H9 (cell line): Measurements from ENCODE around the gene PAFAH1B1. TPM values are rescaled to one million over a fixed set of nuclear protein-coding genes. Genes with fewer than 3 reads are reported as not detected.

Experiments used
- DNase-seq: peaks from one replicate; pipeline ENCODE4 v3.0.0-alpha.2; 2017
- H2AFZ ChIP-seq: one replicate; pipeline ENCODE4 v1.6.1; 2013; ENCODE audit warnings: mild to moderate bottlenecking, low read length, control low read depth, moderate library complexity
- H2AK5ac ChIP-seq: 2 replicates; pipeline ENCODE4 v1.6.1; 2013; ENCODE audit warnings: low read length, control low read depth, mixed read lengths; ENCODE audit not compliant: insufficient read length
- H2BK120ac ChIP-seq: one replicate; pipeline ENCODE4 v1.6.1; 2013; ENCODE audit warnings: low read depth, mild to moderate bottlenecking, low read length, control low read depth, inconsistent platforms; ENCODE audit not compliant: poor library complexity, severe bottlenecking
- H2BK12ac ChIP-seq: 2 replicates; pipeline ENCODE4 v1.6.1; 2013; ENCODE audit warnings: low read length, control low read depth, mixed read lengths, low read depth; ENCODE audit not compliant: insufficient read length
- H2BK15ac ChIP-seq: 2 replicates; pipeline ENCODE4 v1.6.1; 2013; ENCODE audit warnings: low read depth, low read length, control low read depth
- H2BK20ac ChIP-seq: one replicate; pipeline ENCODE4 v1.6.1; 2013; ENCODE audit warnings: low read depth, mild to moderate bottlenecking, low read length, control low read depth, inconsistent platforms; ENCODE audit not compliant: poor library complexity, severe bottlenecking
- H2BK5ac ChIP-seq: 2 replicates; pipeline ENCODE4 v1.6.1; 2013; ENCODE audit warnings: low read length, control low read depth, mixed read lengths; ENCODE audit not compliant: insufficient read length
- H3K14ac ChIP-seq: 2 replicates; pipeline ENCODE4 v1.6.1; 2013; ENCODE audit warnings: low read length, control low read depth; ENCODE audit not compliant: insufficient read depth
- H3K18ac ChIP-seq: 2 replicates; pipeline ENCODE4 v1.6.1; 2013; ENCODE audit warnings: low read depth, mild to moderate bottlenecking, mixed read lengths, low read length, control low read depth; ENCODE audit not compliant: insufficient read length
- H3K23ac ChIP-seq: 2 replicates; pipeline ENCODE4 v1.6.1; 2013; ENCODE audit warnings: low read length, control low read depth, mixed read lengths, low read depth; ENCODE audit not compliant: insufficient read length
- H3K23me2 ChIP-seq: 2 replicates; pipeline ENCODE4 v1.6.1; 2013; ENCODE audit warnings: low read depth, mild to moderate bottlenecking, mixed read lengths, low read length, control low read depth; ENCODE audit not compliant: insufficient read length, poor library complexity, severe bottlenecking
- H3K27ac ChIP-seq: 2 replicates; pipeline ENCODE4 v1.5.1; 2013; ENCODE audit warnings: low read length, control low read depth, mixed read lengths, low read depth; ENCODE audit not compliant: insufficient read length
- H3K27me3 ChIP-seq: 2 replicates; pipeline ENCODE4 v1.6.1; 2013; ENCODE audit warnings: low read length, control low read depth, inconsistent platforms; ENCODE audit not compliant: insufficient read depth
- H3K4ac ChIP-seq: 2 replicates; pipeline ENCODE4 v1.6.1; 2013; ENCODE audit warnings: low read depth, mild to moderate bottlenecking, control low read depth, inconsistent platforms, low read length, moderate library complexity
- H3K4me1 ChIP-seq: 2 replicates; pipeline ENCODE4 v1.6.1; 2013; ENCODE audit warnings: low read length, control low read depth, inconsistent platforms; ENCODE audit not compliant: insufficient read depth
- H3K4me2 ChIP-seq: 2 replicates; pipeline ENCODE4 v1.6.1; 2013; ENCODE audit warnings: low read length, control low read depth, mixed read lengths; ENCODE audit not compliant: insufficient read length, insufficient read depth
- H3K56ac ChIP-seq: 2 replicates; pipeline ENCODE4 v1.6.1; 2013; ENCODE audit warnings: low read depth, mild to moderate bottlenecking, mixed read lengths, low read length, control low read depth; ENCODE audit not compliant: insufficient read length
- H3K79me1 ChIP-seq: 2 replicates; pipeline ENCODE4 v1.6.1; 2013; ENCODE audit warnings: low read depth, mild to moderate bottlenecking, moderate library complexity, low read length, control low read depth, inconsistent platforms; ENCODE audit not compliant: insufficient read depth, poor library complexity, severe bottlenecking
- H3K79me2 ChIP-seq: 2 replicates; pipeline ENCODE4 v1.6.1; 2013; ENCODE audit warnings: low read length, control low read depth, inconsistent platforms; ENCODE audit not compliant: insufficient read depth
- H3K9ac ChIP-seq: 2 replicates; pipeline ENCODE4 v1.6.1; 2013; ENCODE audit warnings: low read length, control low read depth, mixed read lengths; ENCODE audit not compliant: insufficient read length; ENCODE audit errors: extremely low read depth
- H3K9me3 ChIP-seq: one replicate; pipeline ENCODE4 v1.6.1; 2013; ENCODE audit warnings: low read depth, low read length, inconsistent platforms; ENCODE audit not compliant: control insufficient read depth
- H3T11ph ChIP-seq: one replicate; pipeline ENCODE4 v1.6.1; 2013; ENCODE audit warnings: mild to moderate bottlenecking, low read length, control low read depth, inconsistent platforms
- H4K20me1 ChIP-seq: one replicate; pipeline ENCODE4 v1.6.1; 2013; ENCODE audit not compliant: control insufficient read depth, insufficient read length, insufficient read depth
- H4K5ac ChIP-seq: 2 replicates; pipeline ENCODE4 v1.6.1; 2013; ENCODE audit warnings: low read depth, mild to moderate bottlenecking, mixed read lengths, low read length, control low read depth; ENCODE audit not compliant: insufficient read length
- H4K8ac ChIP-seq: replicated peaks from 2 replicates; pipeline ENCODE4 v1.6.1; 2013; ENCODE audit warnings: low read length, control low read depth, mixed read lengths, low read depth; ENCODE audit not compliant: insufficient read length
- H4K91ac ChIP-seq: 2 replicates; pipeline ENCODE4 v1.6.1; 2013; ENCODE audit warnings: low read depth, mild to moderate bottlenecking, moderate library complexity, mixed read lengths, low read length, control low read depth; ENCODE audit not compliant: insufficient read length
- H3K27ac Mint-ChIP-seq, 3 experiments: 2 replicates in 2 of 3; 3 replicates in 1 of 3; pipeline ENCODE4 v1.8.0; 2020 to 2021; ENCODE audit warnings: mixed read lengths in 3 of 3, mild to moderate bottlenecking in 1 of 3, moderate library complexity in 1 of 3
- H3K27me3 Mint-ChIP-seq: 2 replicates; pipeline ENCODE4 v1.8.0; 2021; ENCODE audit warnings: low read depth, mild to moderate bottlenecking, moderate library complexity, mixed read lengths
- H3K36me3 Mint-ChIP-seq, 3 experiments: 2 replicates in 2 of 3; 3 replicates in 1 of 3; pipeline ENCODE4 v1.8.0; 2020 to 2021; ENCODE audit warnings: low read depth in 3 of 3, mixed read lengths in 3 of 3; ENCODE audit not compliant: insufficient read depth in 1 of 3
- H3K4me1 Mint-ChIP-seq, 2 experiments: 2 replicates each; pipeline ENCODE4 v1.8.0; 2020; ENCODE audit warnings: mixed read lengths in 2 of 2
- H3K4me3 Mint-ChIP-seq, 2 experiments: 2 replicates in 1 of 2; 3 replicates in 1 of 2; pipeline ENCODE4 v1.8.0; 2020 to 2021; ENCODE audit warnings: mild to moderate bottlenecking in 2 of 2, mixed read lengths in 2 of 2, moderate library complexity in 1 of 2
- H3K9me3 Mint-ChIP-seq, 2 experiments: 2 replicates in 1 of 2; 3 replicates in 1 of 2; pipeline ENCODE4 v1.8.0; 2020; ENCODE audit warnings: mild to moderate bottlenecking in 2 of 2, mixed read lengths in 2 of 2, moderate library complexity in 1 of 2
- CTCF ChIP-seq: fragments of 200-600 bp; sonication (generic); conservative IDR thresholded peaks from 3 replicates; pipeline ENCODE4 v1.8.0; 2021; ENCODE audit warnings: antibody characterized with exemption, mild to moderate bottlenecking
- WGBS: extraction: QIAGEN DNeasy Blood & Tissue Kit; methylation state at CpG from one replicate; pipeline ENCODE4 v1.1.7; 2013; ENCODE audit warnings: missing lambda C conversion rate, low lambda C conversion rate, mixed read lengths; ENCODE audit not compliant: insufficient read length; ENCODE audit errors: extremely low coverage; 5-methylcytosine and 5-hydroxymethylcytosine counted together
- total RNA-seq: library from RNA; stranded (reverse); gene quantifications from 2 replicates; pipeline ENCODE4 v1.2.1, GENCODE V29; 2021

PAFAH1B1 gene
- total RNA-seq, 1 experiment from 2014 or later = 134 TPM

- DNase-seq = no peak
- H3T11ph ChIP-seq = no peak overlapping the region
- H2BK12ac ChIP-seq = no peak overlapping the region
- H2BK15ac ChIP-seq = no peak overlapping the region
- H3K9ac ChIP-seq = no peak overlapping the region
- no peak overlapping the region for H2BK20ac ChIP-seq
- H4K5ac ChIP-seq = no peak overlapping the region
- no peak overlapping the region for H3K18ac ChIP-seq
- H3K36me3 Mint-ChIP-seq = peaks cover 3 to 44% (median 19%) of the 10 kb centered on the region in 3 experiments; a peak in 6 of 7 replicates
- H4K91ac ChIP-seq = no peak overlapping the region
- H3K4me1 Mint-ChIP-seq = peaks cover 19 to 30% of the 10 kb centered on the region in 2 experiments
- H2AFZ ChIP-seq = no peak overlapping the region
- H3K9me3 Mint-ChIP-seq = no peaks in the 10 kb centered on the region
- H3K27me3 Mint-ChIP-seq = no peaks in the 10 kb centered on the region
- H3K23ac ChIP-seq = no peak overlapping the region
- H3K56ac ChIP-seq = no peak overlapping the region
- no peak overlapping the region for H3K27ac ChIP-seq
- no peak overlapping the region for H3K4me3 Mint-ChIP-seq
- no peak overlapping the region for H4K8ac ChIP-seq
- H3K23me2 ChIP-seq = no peaks in the 10 kb centered on the region
- H2AK5ac ChIP-seq = no peak overlapping the region
- H4K20me1 ChIP-seq = no peaks in the 10 kb centered on the region
- no peaks in the 10 kb centered on the region for H3K27me3 ChIP-seq
- H3K4me2 ChIP-seq = no peak overlapping the region
- H2BK120ac ChIP-seq = no peak overlapping the region
- H3K14ac ChIP-seq = no peak overlapping the region
- H3K4me1 ChIP-seq = no peaks in the 10 kb centered on the region; the same call in 1 of the 2 replicates
- no peak overlapping the region; a peak in 1 of 7 replicates for H3K27ac Mint-ChIP-seq
- no peak overlapping the region for H3K4ac ChIP-seq
- no peaks in the 10 kb centered on the region for H3K9me3 ChIP-seq
- no peak for TF ChIP-seq CTCF
- H3K79me1 ChIP-seq = no peaks in the 10 kb centered on the region
- WGBS = no CpG with 5 or more reads among the region's 16 CpGs
- peaks cover 6% of the 10 kb centered on the region; the same call in 1 of the 2 replicates for H3K79me2 ChIP-seq
- H2BK5ac ChIP-seq = no peak overlapping the region
These were observed 110.2 kb downstream of the PAFAH1B1 start for GRCh38 chr17:2703606-2704005.
